Measurements from ENCODE around the gene CCDC33. TPM values are rescaled to one million over a fixed set of nuclear protein-coding genes. Genes with fewer than 3 reads are reported as not detected.

CCDC33 gene
- total RNA-seq, 1 experiment from 2014 or later, result 10.6 TPM

- peak overlapping the region; percentile 44; the same call in 1 of the 2 replicates for H3K4me3 Mint-ChIP-seq
- H3K27me3 Mint-ChIP-seq (ENCODE audit: low read depth), result peaks cover 20% of the 10 kb centered on the region
- no peaks in the 10 kb centered on the region for H3K9me3 Mint-ChIP-seq
- peak; percentile 23 for ATAC-seq
- H3K4me1 Mint-ChIP-seq, result peaks cover 80% of the 10 kb centered on the region
- ChIA-PET CTCF (interaction anchor here (0.6 to 2.1 kb wide), 16 partner anchors 9 to 235 kb away, joined by 3 to 19 read pairs (median 4); no protein-coding TSS in a partner anchor), POLR2A (interaction anchor here (1.0 to 1.3 kb wide), 2 partner anchors 56 to 80 kb away, joined by 3 to 5 read pairs; no protein-coding TSS in a partner anchor)
- DNase-seq (ENCODE audit: low spot score), result no peak
- H3K27ac Mint-ChIP-seq, result peak overlapping the region; percentile 91
- no peak for TF ChIP-seq GTF2I (CRISPR knock-in tag; conservative IDR thresholded peaks at IDR 0.05)
- TF ChIP-seq NFE2L1 (CRISPR knock-in tag; IDR thresholded peaks at IDR 0.05), result no peak
- TF ChIP-seq ZBTB21 (CRISPR knock-in tag; IDR thresholded peaks at IDR 0.05; ENCODE audit: borderline replicate concordance), result no peak
- no peak for TF ChIP-seq AFF4 (CRISPR knock-in tag; IDR thresholded peaks at IDR 0.05; ENCODE audit: borderline replicate concordance)
- no peak for TF ChIP-seq HMGA2 (CRISPR knock-in tag; IDR thresholded peaks at IDR 0.05)
- no peak for TF ChIP-seq FOXP1 (CRISPR knock-in tag; IDR thresholded peaks at IDR 0.05; ENCODE audit: borderline replicate concordance)
- TF ChIP-seq KAT7 (CRISPR knock-in tag; IDR thresholded peaks at IDR 0.05; ENCODE audit: borderline replicate concordance), result 0 out of 2 replicates have a peak, but pooled peaks have one; percentile 13
- no peak for TF ChIP-seq ZNF281 (CRISPR knock-in tag; IDR thresholded peaks at IDR 0.05)
- H3K36me3 Mint-ChIP-seq, result peaks cover 8% of the 10 kb centered on the region; the same call in 1 of the 2 replicates
Measured at GRCh38 chr15:74208496-74208895, 27.6 kb upstream of the CCDC33 start.

GRCh38 chr15:74208901-74209559 is 27.1 kb upstream of the CCDC33 start:
- H3K27ac Mint-ChIP-seq, result peak overlapping the region; percentile 91
- peaks cover 80% of the 10 kb centered on the region for H3K4me1 Mint-ChIP-seq
- ATAC-seq, result peak; percentile 70
- peak; percentile 50; the same call in 1 of the 2 replicates for TF ChIP-seq ZNF281 (CRISPR knock-in tag; IDR thresholded peaks at IDR 0.05)
- TF ChIP-seq IRF1 (CRISPR knock-in tag; IDR thresholded peaks at IDR 0.05), result no peak
- TF ChIP-seq USF2 (CRISPR knock-in tag; IDR thresholded peaks at IDR 0.05), result no peak
- TF ChIP-seq KAT7 (CRISPR knock-in tag; IDR thresholded peaks at IDR 0.05; ENCODE audit: borderline replicate concordance), result no peak
- peak; percentile 41; the same call in 1 of the 2 replicates for TF ChIP-seq SP1 (CRISPR knock-in tag; conservative IDR thresholded peaks at IDR 0.05)
- no peak for TF ChIP-seq FOXP4 (CRISPR knock-in tag; IDR thresholded peaks at IDR 0.05)
- peak; percentile 3; the same call in 1 of the 2 replicates for TF ChIP-seq ZNF423 (CRISPR knock-in tag; IDR thresholded peaks at IDR 0.05)
- TF ChIP-seq ZNF219 (CRISPR knock-in tag; IDR thresholded peaks at IDR 0.05; ENCODE audit: borderline replicate concordance), result 0 out of 2 replicates have a peak, but pooled peaks have one; percentile 24
- TF ChIP-seq ETV6 (CRISPR knock-in tag; IDR thresholded peaks at IDR 0.05), result no peak
- TF ChIP-seq SMAD4 (CRISPR knock-in tag; IDR thresholded peaks at IDR 0.05), result 0 out of 2 replicates have a peak, but pooled peaks have one; percentile 42
- no peak for TF ChIP-seq HMGXB4 (CRISPR knock-in tag; IDR thresholded peaks at IDR 0.05)

More at GRCh38 chr15:74208901-74209559, 27.1 kb upstream of the CCDC33 start:
- POLR2A ChIA-PET, result interaction anchor here (1.0 to 1.3 kb wide), 2 partner anchors 55 to 80 kb away, joined by 3 to 5 read pairs; no protein-coding TSS in a partner anchor
- Mint-ChIP-seq H3K4me3 (peak overlapping the region; percentile 44), H3K27me3 (ENCODE audit: low read depth) (peaks cover 20% of the 10 kb centered on the region), H3K9me3 (no peaks in the 10 kb centered on the region), H3K36me3 (peaks cover 8% of the 10 kb centered on the region; the same call in 1 of the 2 replicates)
- CTCF ChIA-PET, result interaction anchor here (0.5 to 2.1 kb wide), 19 partner anchors 10 to 240 kb away, joined by 3 to 19 read pairs (median 4); no protein-coding TSS in a partner anchor
- DNase-seq (ENCODE audit: low spot score), result peak; percentile 71

Data from WTC11 (cell line).